Neural cell (in vitro differentiated cells): ENCODE data around the gene C4orf51. TPM values are rescaled to one million over a fixed set of nuclear protein-coding genes. Genes with fewer than 3 reads are reported as not detected.

Source experiments
- H2AFZ ChIP-seq: fragments of 200-600, 300-800 bp; sonication (generic), shearing (Covaris generic); 2 replicates; pipeline ENCODE4 v1.6.0; 2014; ENCODE audit warnings: low read depth, mild to moderate bottlenecking, antibody characterized with exemption, low read length, moderate library complexity
- H3F3A ChIP-seq: fragments of 200-600 bp; shearing (Covaris generic); 2 replicates; pipeline ENCODE4 v1.6.1; 2016; ENCODE audit warnings: mild to moderate bottlenecking, moderate library complexity, mixed read lengths, antibody characterized with exemption, low read length; ENCODE audit not compliant: insufficient read depth, poor library complexity, severe bottlenecking
- H3K27ac ChIP-seq: fragments of 200-600, 300-800 bp; sonication (generic), shearing (Covaris generic); 2 replicates; pipeline ENCODE4 v1.5.1; 2014; ENCODE audit warnings: mild to moderate bottlenecking, low read length, moderate library complexity
- H3K27me3 ChIP-seq: fragments of 300-800, 200-600 bp; sonication (generic), shearing (Covaris generic); 2 replicates; pipeline ENCODE4 v1.6.0; 2014; ENCODE audit warnings: mild to moderate bottlenecking, low read depth, low read length, moderate library complexity; ENCODE audit not compliant: insufficient read depth
- H3K36me3 ChIP-seq: fragments of 300-800, 200-600 bp; sonication (generic), shearing (Covaris generic); 2 replicates; pipeline ENCODE4 v1.5.1; 2014; ENCODE audit warnings: mild to moderate bottlenecking, antibody characterized with exemption, low read length, moderate library complexity; ENCODE audit not compliant: insufficient read depth
- H3K4me2 ChIP-seq: fragments of 300-800, 200-600 bp; sonication (generic), shearing (Covaris generic); 2 replicates; pipeline ENCODE4 v1.6.0; 2014; ENCODE audit warnings: mild to moderate bottlenecking, low read length
- H3K4me3 ChIP-seq: fragments of 300-800, 200-600 bp; sonication (generic), shearing (Covaris generic); 2 replicates; pipeline ENCODE4 v1.5.1; 2014; ENCODE audit warnings: mild to moderate bottlenecking, low read length, moderate library complexity
- H3K79me2 ChIP-seq: fragments of 200-600 bp; shearing (Covaris generic); replicated peaks from 2 replicates; pipeline ENCODE4 v1.6.0; 2014; ENCODE audit warnings: mild to moderate bottlenecking, low read length, moderate library complexity; ENCODE audit not compliant: insufficient read depth
- H3K9ac ChIP-seq: fragments of 300-800, 200-600 bp; sonication (generic), shearing (Covaris generic); 2 replicates; pipeline ENCODE4 v1.6.1; 2016; ENCODE audit warnings: mild to moderate bottlenecking, low read length, mixed read lengths
- H3K9me2 ChIP-seq: fragments of 200-600 bp; shearing (Covaris generic); 2 replicates; pipeline ENCODE4 v1.6.1; 2016; ENCODE audit warnings: mild to moderate bottlenecking, low read length, mixed read lengths; ENCODE audit not compliant: insufficient read depth
- H3K9me3 ChIP-seq: fragments of 200-600, 300-800 bp; sonication (generic), shearing (Covaris generic); 2 replicates; pipeline ENCODE4 v1.6.1; 2016; ENCODE audit warnings: mild to moderate bottlenecking, mixed run types, low read length, moderate library complexity, mixed read lengths
- H4K20me1 ChIP-seq: fragments of 200-600 bp; shearing (Covaris generic); 2 replicates; pipeline ENCODE4 v1.6.1; 2016; ENCODE audit warnings: mild to moderate bottlenecking, mixed run types; ENCODE audit not compliant: insufficient read depth
- EP300 ChIP-seq: fragments of 450-650 bp; conservative IDR thresholded peaks from 2 replicates; pipeline ENCODE4 v1.6.1; 2014; ENCODE audit warnings: antibody characterized with exemption, mild to moderate bottlenecking, moderate library complexity; ENCODE audit not compliant: poor library complexity, severe bottlenecking
- EZH2 ChIP-seq: fragments of 200-600, 300-800 bp; shearing (Covaris generic), sonication (generic); IDR thresholded peaks from 2 replicates; pipeline ENCODE4 v1.6.1; 2014; ENCODE audit warnings: antibody characterized with exemption, low read length, borderline replicate concordance, mild to moderate bottlenecking; ENCODE audit not compliant: insufficient read depth, poor library complexity, severe bottlenecking
- MXI1 ChIP-seq: fragments of 450-650 bp; conservative IDR thresholded peaks from 2 replicates; pipeline ENCODE4 v1.6.1; 2014; ENCODE audit warnings: antibody characterized with exemption, mild to moderate bottlenecking; ENCODE audit not compliant: poor library complexity, severe bottlenecking
- POLR2AphosphoS5 ChIP-seq: IDR thresholded peaks from 2 replicates; pipeline ENCODE4 v1.6.1; 2012
- RAD21 ChIP-seq: fragments of 450-650 bp; conservative IDR thresholded peaks from 2 replicates; pipeline ENCODE4 v1.6.1; 2014; ENCODE audit warnings: antibody characterized with exemption, mild to moderate bottlenecking, moderate library complexity
- REST ChIP-seq: IDR thresholded peaks from 2 replicates; pipeline ENCODE4 v1.6.1; 2012; ENCODE audit warnings: borderline replicate concordance
- SMC3 ChIP-seq: fragments of 450-650 bp; conservative IDR thresholded peaks from 2 replicates; pipeline ENCODE4 v1.6.1; 2014; ENCODE audit warnings: antibody characterized with exemption, mild to moderate bottlenecking, moderate library complexity; ENCODE audit not compliant: poor library complexity
- TAF1 ChIP-seq: IDR thresholded peaks from 2 replicates; pipeline ENCODE4 v1.6.1; 2012; ENCODE audit warnings: low read depth
- polyA plus RNA-seq: library from polyadenylated mRNA; depleted of rRNA; stranded (reverse); fragments of >200 nt; gene quantifications from 2 replicates; pipeline ENCODE4 v1.2.3, GENCODE V29; 2014
- TF ChIP-seq, protein P1 (sequence below): fragments of 450-650 bp; IDR thresholded peaks from 2 replicates; pipeline ENCODE4 v1.5.1; 2014; ENCODE audit warnings: antibody characterized with exemption, mild to moderate bottlenecking, moderate library complexity; ENCODE audit not compliant: poor library complexity, severe bottlenecking

C4orf51 gene
- polyA plus RNA-seq, 1 donor from 2014 or later: not detected

DNA sequence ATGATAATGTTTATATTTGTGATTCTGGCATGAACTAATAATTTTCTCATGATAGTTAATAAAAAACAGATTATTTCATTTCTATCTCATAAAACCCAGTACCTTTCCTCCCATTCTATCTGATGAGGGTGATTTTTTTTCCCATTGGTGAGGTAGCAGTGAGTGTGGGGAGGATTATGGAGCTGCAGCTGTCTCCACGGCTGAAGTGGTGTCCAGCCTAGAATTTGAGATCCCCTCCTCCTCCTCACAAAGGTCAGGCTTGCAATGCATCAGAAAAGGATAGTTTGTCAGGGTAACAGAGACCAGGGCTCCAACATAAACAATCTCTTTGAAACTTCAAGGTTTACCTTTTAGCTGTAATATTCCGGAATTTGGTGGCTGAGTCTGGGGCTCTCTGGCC is 60.9 kb downstream of the C4orf51 start:
- Histone ChIP-seq H3K79me2 (no peaks in the 10 kb centered on the region), H3K9me2 (no peaks in the 10 kb centered on the region), H3K4me2 (no peak overlapping the region), H3F3A (no peaks in the 10 kb centered on the region), H3K9ac (no peak overlapping the region), H4K20me1 (no peaks in the 10 kb centered on the region), H3K27ac (no peak overlapping the region), H3K36me3 (no peaks in the 10 kb centered on the region), H3K27me3 (no peaks in the 10 kb centered on the region), H2AFZ (no peak overlapping the region), H3K9me3 (no peaks in the 10 kb centered on the region), H3K4me3 (no peak overlapping the region)
- TF ChIP-seq RAD21 (no peak), EZH2 (no peak), MXI1 (no peak), POLR2AphosphoS5 (no peak), REST (no peak), EP300 (no peak), TAF1 (no peak), SMC3 (no peak)
- TF ChIP-seq, protein P1, sequence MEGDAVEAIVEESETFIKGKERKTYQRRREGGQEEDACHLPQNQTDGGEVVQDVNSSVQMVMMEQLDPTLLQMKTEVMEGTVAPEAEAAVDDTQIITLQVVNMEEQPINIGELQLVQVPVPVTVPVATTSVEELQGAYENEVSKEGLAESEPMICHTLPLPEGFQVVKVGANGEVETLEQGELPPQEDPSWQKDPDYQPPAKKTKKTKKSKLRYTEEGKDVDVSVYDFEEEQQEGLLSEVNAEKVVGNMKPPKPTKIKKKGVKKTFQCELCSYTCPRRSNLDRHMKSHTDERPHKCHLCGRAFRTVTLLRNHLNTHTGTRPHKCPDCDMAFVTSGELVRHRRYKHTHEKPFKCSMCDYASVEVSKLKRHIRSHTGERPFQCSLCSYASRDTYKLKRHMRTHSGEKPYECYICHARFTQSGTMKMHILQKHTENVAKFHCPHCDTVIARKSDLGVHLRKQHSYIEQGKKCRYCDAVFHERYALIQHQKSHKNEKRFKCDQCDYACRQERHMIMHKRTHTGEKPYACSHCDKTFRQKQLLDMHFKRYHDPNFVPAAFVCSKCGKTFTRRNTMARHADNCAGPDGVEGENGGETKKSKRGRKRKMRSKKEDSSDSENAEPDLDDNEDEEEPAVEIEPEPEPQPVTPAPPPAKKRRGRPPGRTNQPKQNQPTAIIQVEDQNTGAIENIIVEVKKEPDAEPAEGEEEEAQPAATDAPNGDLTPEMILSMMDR: no peak

DNA sequence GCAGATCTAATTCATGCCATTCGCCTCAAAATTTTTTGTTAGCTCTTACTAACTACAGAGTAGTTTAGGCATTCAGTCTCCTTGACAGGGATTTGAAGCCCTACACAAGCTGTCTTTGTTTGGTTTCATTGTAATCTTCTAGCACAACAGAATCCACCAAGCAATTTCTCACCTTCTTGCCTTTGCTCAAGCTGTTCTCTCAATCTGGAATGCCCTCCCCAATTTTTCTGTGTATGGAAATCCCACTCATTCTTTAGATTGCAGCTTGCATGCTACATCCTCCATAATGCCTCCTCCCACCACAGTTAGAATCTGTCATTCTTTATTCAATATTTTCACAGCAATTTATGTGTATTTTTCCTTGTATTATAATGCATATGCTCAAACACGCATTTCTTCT is 63.7 kb downstream of the C4orf51 start:
- Histone ChIP-seq H3K4me2 (no peak overlapping the region), H3K9ac (no peak overlapping the region), H2AFZ (no peak overlapping the region), H3K9me3 (no peaks in the 10 kb centered on the region), H3K36me3 (no peaks in the 10 kb centered on the region), H3K4me3 (no peak overlapping the region), H3K27ac (no peak overlapping the region), H3F3A (no peaks in the 10 kb centered on the region), H3K9me2 (no peaks in the 10 kb centered on the region), H3K27me3 (no peaks in the 10 kb centered on the region), H4K20me1 (no peaks in the 10 kb centered on the region), H3K79me2 (no peaks in the 10 kb centered on the region)
- TF ChIP-seq POLR2AphosphoS5 (no peak), MXI1 (no peak), EZH2 (no peak), EP300 (no peak), REST (no peak), TAF1 (no peak), SMC3 (no peak), RAD21 (no peak)
- TF ChIP-seq, protein P1: no peak
